ENCODE measurements around the gene SLC12A7.
"Not testable (repeated sequence)": the region's sequence is repeated elsewhere in the genome, so short reads cannot be mapped to it uniquely, and the experiment has no call there.

The SLC12A7 gene

DNA sequence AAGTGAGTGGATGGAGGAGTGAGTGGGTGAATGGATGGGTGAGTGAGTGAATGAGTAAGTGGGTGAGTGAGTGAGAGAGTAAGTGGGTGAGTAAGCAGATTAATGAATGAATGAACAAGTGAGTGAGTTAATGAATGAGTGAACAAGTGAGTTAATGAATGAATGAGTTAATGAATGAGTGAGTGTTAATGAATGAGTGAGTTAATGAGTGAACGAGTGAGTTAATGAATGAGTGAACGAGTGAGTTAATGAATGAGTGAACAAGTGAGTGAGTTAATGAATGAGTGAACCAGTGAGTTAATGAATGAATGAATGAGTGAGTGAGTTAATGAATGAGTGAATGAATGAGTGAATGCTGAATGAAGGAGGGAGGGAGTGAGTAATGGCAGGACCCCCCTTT is 76.9 kb downstream of the SLC12A7 start:
- DNase-seq (ENCODE audit: low spot score): no peak

- no peak for DNase-seq (ENCODE audit: low spot score)
These were observed 77.4 kb downstream of the SLC12A7 start for GRCh38 chr5:1034421-1034905.

DNA sequence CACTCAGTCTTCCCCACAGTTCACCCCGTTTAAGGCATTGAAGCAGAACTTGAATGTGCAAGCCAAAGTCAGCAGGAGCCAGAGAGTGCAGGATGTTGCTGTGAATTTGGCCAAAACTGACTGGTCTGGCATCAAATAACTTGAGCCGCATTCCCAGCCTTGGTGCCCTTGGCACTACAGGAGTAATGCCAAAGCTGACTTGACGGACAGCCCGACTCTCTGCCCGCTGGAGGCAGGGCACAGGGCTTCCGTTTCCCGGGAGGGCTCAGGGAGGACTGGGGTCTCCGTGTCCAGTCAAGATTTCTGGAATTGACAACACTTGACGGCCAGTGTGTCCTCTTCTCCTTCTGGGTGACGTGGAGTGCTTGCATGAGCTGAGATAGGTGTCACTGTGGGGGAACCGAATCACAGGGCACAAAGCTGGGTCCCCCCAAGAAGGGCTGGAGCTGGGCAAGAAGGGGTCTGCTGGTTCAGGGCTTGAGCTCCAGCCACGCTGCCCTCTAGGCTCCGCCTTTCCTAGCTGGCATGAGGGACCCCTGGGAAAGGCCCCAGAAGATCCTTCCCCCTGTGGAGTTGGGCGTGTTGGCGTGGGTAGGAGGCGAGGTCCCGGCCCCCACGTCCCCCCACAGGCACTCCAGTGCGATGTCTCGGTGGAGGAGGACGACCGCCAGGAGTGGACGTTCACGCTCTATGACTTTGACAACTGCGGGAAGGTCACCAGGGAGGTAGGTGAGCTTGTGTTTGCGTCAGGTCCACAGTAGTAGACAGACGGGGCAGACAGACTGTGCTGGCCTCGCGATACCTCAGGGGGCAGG is 78.0 kb downstream of the SLC12A7 start:
- DNase-seq (ENCODE audit: low spot score): no peak

GRCh38 chr5:1033178-1033577 is 78.7 kb downstream of the SLC12A7 start:
- DNase-seq (ENCODE audit: low spot score): no peak

DNA sequence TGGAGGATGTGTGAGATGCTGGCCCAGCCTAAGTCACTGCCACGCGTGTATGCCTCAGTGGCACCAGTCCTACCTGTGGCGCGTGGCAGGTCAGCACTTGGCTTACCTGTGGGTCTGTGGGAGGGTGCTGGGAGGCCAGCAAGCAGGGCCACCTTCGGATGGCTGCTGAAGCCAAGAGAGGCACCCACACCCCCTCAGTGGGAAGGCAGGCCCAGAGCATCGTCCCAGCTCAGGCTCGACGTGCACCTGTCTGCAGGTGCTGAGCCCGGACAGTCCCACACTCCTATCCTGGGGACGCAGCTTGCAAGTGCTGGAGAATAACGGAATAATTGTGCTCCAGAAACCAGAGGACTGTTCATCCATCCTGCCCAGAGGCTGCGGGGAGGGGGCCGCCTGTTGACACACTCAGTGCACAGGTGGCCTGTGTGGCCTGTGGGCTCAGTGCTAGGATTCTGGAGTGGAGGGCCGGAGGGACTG is 79.3 kb downstream of the SLC12A7 start:
- DNase-seq (ENCODE audit: low spot score): no peak

DNA sequence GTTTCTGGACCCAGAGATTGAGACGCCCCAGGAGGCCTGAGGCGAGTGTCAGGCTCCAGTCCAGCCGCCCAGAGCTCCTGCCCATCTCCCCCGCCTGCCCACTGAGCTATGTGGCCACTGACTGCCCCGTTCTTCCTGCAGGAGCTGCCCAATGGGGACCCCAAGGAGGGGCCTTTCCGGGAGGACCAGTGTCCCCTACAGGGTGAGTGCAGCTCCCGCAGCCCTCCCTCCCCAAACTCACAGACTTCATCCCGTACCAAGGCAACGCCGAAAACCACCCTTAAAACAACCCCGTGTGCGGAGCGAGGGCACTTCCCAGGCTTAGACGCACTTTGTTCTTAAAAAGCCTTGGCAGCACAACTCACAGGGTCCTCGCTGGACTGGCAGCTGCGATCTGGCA is 79.9 kb downstream of the SLC12A7 start:
- DNase-seq (ENCODE audit: low spot score): no peak

DNA sequence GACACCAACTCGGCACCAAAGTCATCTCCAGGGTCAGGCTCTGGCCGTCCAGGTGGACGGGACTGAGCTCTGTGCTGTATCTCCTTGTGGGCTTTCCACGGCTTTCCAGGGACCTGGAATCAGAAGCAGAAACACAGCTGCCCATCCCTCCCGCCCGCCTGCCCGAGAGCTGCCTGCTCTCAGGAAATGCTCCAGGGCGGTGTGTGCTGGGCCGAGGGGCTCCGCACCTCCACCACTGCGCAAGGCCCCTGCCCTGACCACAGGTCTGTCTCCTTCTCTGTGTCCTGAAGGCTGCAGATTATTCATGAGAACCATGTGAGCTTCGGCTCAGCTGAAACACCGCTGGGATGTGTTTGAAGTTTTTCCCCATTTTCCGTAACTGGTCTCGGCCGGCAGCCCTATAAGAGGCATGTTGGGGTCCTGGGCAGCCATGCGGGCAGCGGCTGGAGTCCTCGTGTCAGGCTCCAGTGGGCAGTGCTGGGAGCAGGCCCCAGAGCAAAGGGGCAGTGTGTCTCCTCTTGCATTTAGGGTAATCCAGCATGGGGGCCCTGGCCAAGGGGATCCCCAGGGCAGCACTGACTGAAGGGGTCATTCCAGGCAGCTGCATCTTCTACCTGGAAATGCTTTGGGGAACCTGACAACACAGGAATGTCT is 80.4 kb downstream of the SLC12A7 start:
- no peak for DNase-seq (ENCODE audit: low spot score)

- DNase-seq (ENCODE audit: low spot score): no peak
These were observed 81.0 kb downstream of the SLC12A7 start for GRCh38 chr5:1030801-1031271.

DNA sequence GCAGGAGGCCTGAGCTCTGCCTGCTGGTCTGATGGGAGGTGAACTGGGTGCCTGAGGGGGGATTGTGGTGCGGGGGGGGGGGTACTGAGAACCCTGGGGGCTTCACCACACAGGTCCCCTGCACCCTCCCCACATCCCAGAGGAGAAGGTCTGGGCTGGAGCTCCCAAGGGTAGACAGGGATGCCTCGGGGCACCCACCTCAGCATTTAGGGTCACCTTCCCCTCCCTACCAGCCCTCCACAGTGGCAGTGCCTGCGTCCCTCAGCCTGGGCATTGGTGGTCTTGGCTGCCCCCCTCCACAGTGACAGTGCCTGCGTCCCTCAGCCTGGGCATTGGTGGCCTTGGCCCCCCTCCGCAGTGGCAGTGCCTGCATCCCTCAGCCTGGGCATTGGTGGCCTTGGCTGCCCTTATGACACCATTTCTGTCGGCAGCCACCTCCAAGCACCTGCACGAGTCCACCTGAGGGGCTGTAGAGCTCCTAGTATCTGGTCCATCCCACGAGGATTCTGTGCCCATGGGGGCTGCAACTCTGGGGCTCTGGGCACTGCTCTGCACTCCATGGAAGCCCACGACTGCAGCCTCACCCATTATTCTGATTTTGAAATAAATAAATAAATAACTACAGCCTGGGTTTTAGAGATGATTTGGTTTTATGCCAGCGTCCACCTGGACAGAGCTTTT is 81.8 kb downstream of the SLC12A7 start:
- no peak for DNase-seq (ENCODE audit: low spot score)

GRCh38 chr5:1029282-1029944 is 82.5 kb downstream of the SLC12A7 start:
- no peak for DNase-seq (ENCODE audit: low spot score)

DNA sequence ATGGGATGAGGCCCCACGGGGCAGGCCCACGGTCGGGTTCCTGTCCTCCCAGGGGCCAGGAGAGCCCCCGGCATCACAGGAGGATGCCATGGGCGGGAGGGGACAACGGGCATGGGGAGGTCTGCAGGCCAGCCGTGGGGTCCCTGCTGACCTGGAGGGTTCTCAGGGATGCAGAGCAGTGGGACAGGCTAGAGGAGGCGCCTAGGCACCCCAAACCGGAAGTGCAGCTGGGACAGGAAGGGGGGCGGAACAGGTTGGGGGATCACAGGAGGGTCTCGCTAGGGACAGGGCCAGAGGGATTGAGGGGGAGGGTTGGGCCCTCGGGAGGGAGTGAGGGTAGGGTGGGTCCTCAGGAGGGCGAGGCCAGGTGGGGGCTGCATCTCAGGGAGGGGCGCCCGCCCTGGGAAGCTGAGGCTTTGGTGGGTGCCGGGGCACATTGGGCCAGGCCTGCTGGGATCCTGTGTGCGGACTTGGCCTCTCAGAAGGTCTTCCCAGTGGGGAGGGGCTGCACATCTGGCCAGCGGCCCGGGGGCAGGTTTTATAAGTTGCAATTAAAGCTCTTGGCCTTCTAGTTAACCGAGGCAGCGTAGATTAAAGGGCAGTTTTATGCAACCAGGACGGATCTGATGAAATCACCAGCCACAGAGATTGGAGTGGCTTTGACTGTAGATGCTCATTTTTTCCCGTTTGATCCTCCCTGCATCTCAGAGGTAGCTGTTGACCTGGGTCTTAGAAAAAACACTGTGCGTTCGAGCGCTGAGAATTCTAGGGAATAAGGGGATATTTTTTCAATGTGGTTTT is 83.2 kb downstream of the SLC12A7 start:
- DNase-seq (ENCODE audit: low spot score): no peak

DNA sequence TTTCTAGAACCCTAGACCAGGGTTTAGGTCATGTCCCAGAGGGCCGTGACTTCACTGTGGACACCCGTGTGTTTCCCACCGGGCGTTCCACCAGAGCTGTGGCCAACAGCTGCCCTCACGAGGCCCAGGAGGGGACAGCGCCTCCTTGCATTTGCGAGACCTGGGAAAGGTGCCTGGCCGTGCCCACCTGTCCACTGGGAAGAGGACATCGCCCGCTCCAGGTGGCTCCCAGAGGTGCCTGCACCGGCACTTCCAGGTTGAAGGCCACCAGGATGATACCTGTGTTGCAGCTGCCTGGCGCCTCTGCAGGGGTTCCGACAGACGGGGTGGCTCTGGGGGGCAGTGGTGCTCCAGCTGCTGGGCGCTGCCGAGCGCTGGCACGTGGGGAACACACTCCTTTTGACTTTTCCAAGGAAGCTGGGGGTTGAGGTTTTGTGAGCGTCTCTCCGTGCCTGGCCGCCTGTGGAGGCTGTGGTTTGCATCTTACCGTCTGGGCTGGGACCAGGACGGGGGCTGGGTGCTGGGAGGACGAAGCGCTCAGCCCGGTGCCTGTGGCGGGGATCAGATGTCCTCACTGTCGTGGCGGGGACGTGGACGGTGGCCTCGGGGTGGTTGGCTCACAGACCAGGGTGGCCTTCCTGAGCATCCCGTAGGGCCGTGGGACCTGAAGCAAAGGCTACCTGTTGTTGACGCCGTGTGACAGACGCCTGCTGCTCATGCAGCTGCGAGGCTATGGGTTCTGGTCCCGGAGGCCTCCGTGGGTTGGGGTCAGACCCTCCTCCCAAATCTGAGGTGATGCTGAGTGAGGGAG is 84.0 kb downstream of the SLC12A7 start:
- no peak for DNase-seq (ENCODE audit: low spot score)

DNA sequence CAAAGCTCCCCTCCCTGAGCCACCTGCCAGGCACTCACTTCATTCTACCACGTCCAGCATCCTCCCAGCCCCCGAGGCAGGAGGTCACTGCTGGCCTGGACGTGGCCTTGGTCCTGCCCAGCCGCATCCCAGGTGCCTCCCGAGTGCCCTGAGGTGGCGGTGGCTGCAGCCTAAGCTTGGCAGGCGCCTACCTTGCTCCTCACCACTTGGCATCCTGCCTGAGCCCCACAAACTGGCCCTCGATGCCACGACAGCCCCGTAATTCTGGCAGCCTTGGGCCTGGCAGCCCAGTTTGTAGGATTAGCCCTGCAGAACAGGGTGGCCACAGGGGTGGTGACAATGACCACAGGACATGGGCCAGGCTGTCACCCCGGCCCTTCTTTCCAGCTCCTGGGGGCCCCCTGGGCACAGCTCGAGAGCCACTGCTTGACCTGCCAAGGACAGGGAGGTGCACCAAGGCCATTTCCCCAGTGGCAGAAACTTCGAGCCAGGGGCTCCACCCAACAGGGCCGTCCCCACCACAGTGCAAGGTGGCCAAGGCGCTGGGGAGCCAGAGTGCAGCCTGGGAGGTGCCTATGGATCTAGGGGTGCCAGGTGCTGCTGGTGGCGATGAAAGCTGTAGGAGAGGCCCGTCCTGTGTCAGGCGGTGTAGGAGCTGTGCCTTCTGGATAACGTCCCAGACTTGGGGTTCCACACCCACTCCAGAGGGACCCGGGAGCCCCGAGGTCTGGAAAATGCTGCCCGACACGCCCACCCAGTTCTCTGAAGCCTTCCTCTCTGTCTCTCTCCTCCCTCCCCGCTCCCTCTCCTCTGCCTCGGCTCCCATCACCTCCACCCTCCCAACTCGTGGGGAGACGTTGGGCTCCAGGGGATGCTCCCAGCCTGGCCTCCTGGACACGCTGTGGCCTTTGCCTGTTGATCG is 84.9 kb downstream of the SLC12A7 start:
- no peak for DNase-seq (ENCODE audit: low spot score)

DNA sequence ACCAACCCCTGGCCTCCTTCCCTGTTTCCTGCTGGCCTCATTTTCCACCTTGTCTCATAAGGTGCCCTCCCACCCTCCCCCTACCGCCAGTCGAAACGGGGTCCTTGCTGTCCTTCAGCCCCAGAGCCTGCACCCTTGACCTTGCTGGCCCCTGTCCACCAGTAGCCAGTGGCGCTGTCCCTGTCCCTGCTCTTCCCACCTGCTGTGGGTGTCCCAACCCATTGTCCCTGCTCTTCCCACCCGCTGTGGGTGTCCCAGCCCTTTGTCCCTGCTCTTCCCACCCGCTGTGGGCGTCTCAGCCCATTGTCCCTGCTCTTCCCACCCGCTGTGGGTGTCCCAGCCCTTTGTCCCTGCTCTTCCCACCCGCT is 89.9 kb downstream of the SLC12A7 start:
- DNase-seq (ENCODE audit: low spot score): not testable (repeated sequence)

GRCh38 chr5:1021136-1021968 is 90.5 kb downstream of the SLC12A7 start:
- no peak for DNase-seq (ENCODE audit: low spot score)

GRCh38 chr5:1020452-1020961 is 91.4 kb downstream of the SLC12A7 start:
- DNase-seq (ENCODE audit: low spot score): no peak

GRCh38 chr5:1019001-1019905 is 92.6 kb downstream of the SLC12A7 start:
- no peak for DNase-seq (ENCODE audit: low spot score)

All from CD4-positive, alpha-beta T cell treated with Interleukin-15 for 4 hours (primary cell).